ENCODE results near the gene PDE4D. TPM values are rescaled to one million over a fixed set of nuclear protein-coding genes. Genes with fewer than 3 reads are reported as not detected.

PDE4D gene
- total and polyA plus RNA-seq, 2 experiments from 2014 or later: 4.3 to 9.7 TPM

DNA sequence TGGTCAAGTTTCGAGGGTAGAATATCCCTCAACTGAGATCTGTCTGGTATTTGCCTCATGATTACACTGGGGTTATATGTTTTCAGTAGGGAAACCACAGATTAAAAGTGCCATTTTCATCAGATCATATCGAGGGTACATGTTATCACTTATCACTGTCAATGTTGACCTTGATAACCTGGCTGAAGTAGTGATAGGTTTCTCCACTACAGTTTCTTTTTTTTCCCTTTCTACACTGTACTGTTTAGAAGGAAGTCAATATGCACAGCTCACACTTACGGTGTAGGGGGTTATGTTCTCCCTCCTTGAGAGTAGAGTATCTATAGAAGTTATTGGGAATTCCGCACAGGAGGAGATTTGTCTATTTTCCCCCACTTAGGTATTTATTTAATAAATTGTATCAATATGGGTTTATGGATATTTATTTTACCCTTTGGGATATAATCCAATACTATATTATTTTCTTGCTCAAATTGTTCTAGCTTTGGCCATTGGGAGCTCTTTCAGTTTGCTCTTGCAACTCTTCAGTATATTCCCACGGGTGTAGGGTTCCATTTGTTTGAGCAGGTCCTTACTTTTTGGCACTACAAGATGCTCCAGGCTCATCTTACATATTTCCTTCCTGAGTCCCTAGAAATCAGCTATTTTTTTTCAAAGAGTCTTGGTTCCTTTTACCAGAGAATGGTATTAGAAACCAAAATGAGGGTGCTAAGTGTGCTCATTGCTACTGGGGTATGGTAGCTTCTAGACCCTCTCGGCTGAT lies 866.2 kb downstream of the PDE4D start:
- H3K36me3 ChIP-seq (ENCODE audit: low read depth): no peaks in the 10 kb centered on the region

DNA sequence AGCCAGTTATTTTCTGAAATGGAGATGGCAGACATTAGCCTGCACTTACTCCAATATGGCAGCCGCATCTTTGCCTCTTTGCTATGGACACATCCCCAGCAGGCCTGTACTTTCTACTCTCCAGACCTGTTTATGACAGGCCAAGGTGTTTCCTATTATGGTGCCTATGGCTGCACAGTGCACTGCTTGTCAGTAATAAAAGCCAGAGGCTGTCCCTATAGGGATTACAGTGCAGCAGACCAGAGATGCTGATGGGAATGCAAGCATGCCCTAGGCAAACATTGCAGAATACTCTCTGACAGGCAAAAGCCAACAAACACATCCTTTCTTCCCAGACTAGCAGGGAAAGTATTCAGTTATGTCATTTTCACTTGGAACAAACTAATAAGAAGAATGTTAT lies 867.8 kb downstream of the PDE4D start:
- no peak overlapping the region for H2AFZ ChIP-seq
- H3K36me3 ChIP-seq (ENCODE audit: low read depth): no peaks in the 10 kb centered on the region
- H3K9me3 ChIP-seq (ENCODE audit: low read depth): no peaks in the 10 kb centered on the region
- TF ChIP-seq EZH2phosphoT487 (IDR thresholded peaks at IDR 0.05; ENCODE audit: insufficient read depth, low read depth) (no peak), EZH2 (IDR thresholded peaks at IDR 0.05; ENCODE audit: insufficient read depth, poor library complexity, severe bottlenecking) (no peak)
- no peaks in the 10 kb centered on the region for H3K27me3 ChIP-seq (replicated peaks; ENCODE audit: insufficient read depth)
- H3K79me2 ChIP-seq (ENCODE audit: insufficient read depth): peaks cover 95% of the 10 kb centered on the region
- DNase-seq: peak; percentile 12
- H3K27ac ChIP-seq: no peak overlapping the region
- H3K4me1 ChIP-seq (ENCODE audit: insufficient read depth): no peaks in the 10 kb centered on the region
- in situ Hi-C loops (cut with MboI): no loop called here
- no peaks in the 10 kb centered on the region for H3K9me2 ChIP-seq (ENCODE audit: insufficient read depth)
- no peak overlapping the region for H3K4me3 ChIP-seq
- no peaks in the 10 kb centered on the region for H3F3A ChIP-seq (ENCODE audit: insufficient read depth)
- 97% methylated on average over 1 of the region's 1 CpG for WGBS, 2 experiments (ENCODE audit: low coverage in 1 of 2, low lambda C conversion rate in 2 of 2, missing lambda C conversion rate in 2 of 2)
- H4K20me1 ChIP-seq (ENCODE audit: insufficient read depth): no peaks in the 10 kb centered on the region
- H3K4me2 ChIP-seq (ENCODE audit: unreplicated experiment): no peak overlapping the region
- no peak overlapping the region for H3K9ac ChIP-seq

More for the DNA sequence above, 866.2 kb downstream of the PDE4D start:
- Histone ChIP-seq H3K4me1 (ENCODE audit: insufficient read depth) (no peaks in the 10 kb centered on the region), H4K20me1 (ENCODE audit: insufficient read depth) (no peaks in the 10 kb centered on the region), H3F3A (ENCODE audit: insufficient read depth) (no peaks in the 10 kb centered on the region), H3K9me2 (ENCODE audit: insufficient read depth) (no peaks in the 10 kb centered on the region), H3K27ac (no peak overlapping the region), H3K4me3 (no peak overlapping the region), H3K9me3 (ENCODE audit: low read depth) (no peaks in the 10 kb centered on the region), H3K27me3 (replicated peaks; ENCODE audit: insufficient read depth) (no peaks in the 10 kb centered on the region), H3K79me2 (ENCODE audit: insufficient read depth) (peaks cover 92% of the 10 kb centered on the region), H3K9ac (no peak overlapping the region), H3K4me2 (ENCODE audit: unreplicated experiment) (no peak overlapping the region), H2AFZ (no peak overlapping the region)
- DNase-seq: no peak
- 92 to 95% methylated on average over 6 of the region's 6 CpGs for WGBS, 2 experiments (ENCODE audit: low coverage in 1 of 2, low lambda C conversion rate in 2 of 2, missing lambda C conversion rate in 2 of 2)
- in situ Hi-C loops (cut with MboI): no loop called here
- no peak for TF ChIP-seq EZH2phosphoT487 (IDR thresholded peaks at IDR 0.05; ENCODE audit: insufficient read depth, low read depth)
- no peak for TF ChIP-seq EZH2 (IDR thresholded peaks at IDR 0.05; ENCODE audit: insufficient read depth, poor library complexity, severe bottlenecking)

GRCh38 chr5:59021837-59022514 lies 871.5 kb downstream of the PDE4D start:
- DNase-seq: no peak
- Histone ChIP-seq H3K9me2 (ENCODE audit: insufficient read depth) (no peaks in the 10 kb centered on the region), H3K9me3 (ENCODE audit: low read depth) (no peaks in the 10 kb centered on the region), H3K27ac (no peak overlapping the region), H3K4me1 (ENCODE audit: insufficient read depth) (no peaks in the 10 kb centered on the region), H2AFZ (no peak overlapping the region), H3K27me3 (replicated peaks; ENCODE audit: insufficient read depth) (no peaks in the 10 kb centered on the region), H4K20me1 (ENCODE audit: insufficient read depth) (no peaks in the 10 kb centered on the region), H3K9ac (no peak overlapping the region), H3K79me2 (ENCODE audit: insufficient read depth) (peaks cover 85% of the 10 kb centered on the region), H3K36me3 (ENCODE audit: low read depth) (no peaks in the 10 kb centered on the region), H3K4me3 (no peak overlapping the region), H3K4me2 (ENCODE audit: unreplicated experiment) (no peak overlapping the region), H3F3A (ENCODE audit: insufficient read depth) (no peaks in the 10 kb centered on the region)
- in situ Hi-C loops (cut with MboI): no loop called here
- WGBS, 2 experiments (ENCODE audit: low coverage in 1 of 2, low lambda C conversion rate in 2 of 2, missing lambda C conversion rate in 2 of 2): 95% methylated on average over 7 of the region's 7 CpGs
- no peak for TF ChIP-seq EZH2 (IDR thresholded peaks at IDR 0.05; ENCODE audit: insufficient read depth, poor library complexity, severe bottlenecking)
- no peak for TF ChIP-seq EZH2phosphoT487 (IDR thresholded peaks at IDR 0.05; ENCODE audit: insufficient read depth, low read depth)

GRCh38 chr5:59021286-59021673 lies 872.2 kb downstream of the PDE4D start:
- no peaks in the 10 kb centered on the region for H4K20me1 ChIP-seq (ENCODE audit: insufficient read depth)
- no peak overlapping the region for H3K9ac ChIP-seq
- no peak for DNase-seq
- no peaks in the 10 kb centered on the region for H3F3A ChIP-seq (ENCODE audit: insufficient read depth)
- H3K9me3 ChIP-seq (ENCODE audit: low read depth): no peaks in the 10 kb centered on the region
- H3K36me3 ChIP-seq (ENCODE audit: low read depth): no peaks in the 10 kb centered on the region
- no peaks in the 10 kb centered on the region for H3K27me3 ChIP-seq (replicated peaks; ENCODE audit: insufficient read depth)
- in situ Hi-C loops (cut with MboI): no loop called here
- no peak overlapping the region for H3K4me2 ChIP-seq (ENCODE audit: unreplicated experiment)
- TF ChIP-seq EZH2 (IDR thresholded peaks at IDR 0.05; ENCODE audit: insufficient read depth, poor library complexity, severe bottlenecking) (no peak), EZH2phosphoT487 (IDR thresholded peaks at IDR 0.05; ENCODE audit: insufficient read depth, low read depth) (no peak)
- no peaks in the 10 kb centered on the region for H3K4me1 ChIP-seq (ENCODE audit: insufficient read depth)
- peaks cover 85% of the 10 kb centered on the region for H3K79me2 ChIP-seq (ENCODE audit: insufficient read depth)
- no peak overlapping the region for H3K4me3 ChIP-seq
- H2AFZ ChIP-seq: no peak overlapping the region
- H3K9me2 ChIP-seq (ENCODE audit: insufficient read depth): no peaks in the 10 kb centered on the region
- no peak overlapping the region for H3K27ac ChIP-seq

Measured in GM23248 (cell line).